HG03108 (cell line): ENCODE results near the gene SLC44A1.
"Not testable (repeated sequence)": the region's sequence is repeated elsewhere in the genome, so short reads cannot be mapped to it uniquely, and the experiment has no call there.

Source experiments
- ATAC-seq: cut with Tn5 transposase; IDR thresholded peaks from one replicate; pipeline ENCODE4 v1.9.1; 2021; ENCODE audit warnings: moderate library complexity; ENCODE audit not compliant: unreplicated experiment

Gene SLC44A1

GRCh38 chr9:105242062-105242461 is 2.4 kb upstream of the SLC44A1 start:
- no peak for ATAC-seq

- no peak for ATAC-seq
Observed at GRCh38 chr9:105242557-105242956, 1.9 kb upstream of the SLC44A1 start.

- no peak for ATAC-seq
Observed at GRCh38 chr9:105243015-105243686, 1.3 kb upstream of the SLC44A1 start.

- peak; percentile 38 for ATAC-seq
Observed at GRCh38 chr9:105244734-105245028, 230 bp downstream of the SLC44A1 start.

- ATAC-seq = peak; percentile 22
Observed at GRCh38 chr9:105245029-105245890, 809 bp downstream of the SLC44A1 start.

GRCh38 chr9:105245891-105246161 is 1.4 kb downstream of the SLC44A1 start:
- no peak for ATAC-seq

GRCh38 chr9:105246656-105247173 is 2.3 kb downstream of the SLC44A1 start:
- no peak for ATAC-seq

GRCh38 chr9:105248691-105249090 is 4.2 kb downstream of the SLC44A1 start:
- no peak for ATAC-seq

- no peak for ATAC-seq
Observed at GRCh38 chr9:105251133-105251532, 6.7 kb downstream of the SLC44A1 start.

- ATAC-seq = no peak
Observed at GRCh38 chr9:105251733-105252404, 7.4 kb downstream of the SLC44A1 start.

- ATAC-seq = no peak
Observed at GRCh38 chr9:105252405-105252756, 7.9 kb downstream of the SLC44A1 start.

GRCh38 chr9:105254226-105254625 is 9.8 kb downstream of the SLC44A1 start:
- ATAC-seq = no peak

GRCh38 chr9:105255421-105255820 is 11.0 kb downstream of the SLC44A1 start:
- ATAC-seq = no peak

GRCh38 chr9:105256569-105256968 is 12.1 kb downstream of the SLC44A1 start:
- ATAC-seq = not testable (repeated sequence)

GRCh38 chr9:105257809-105258208 is 13.4 kb downstream of the SLC44A1 start:
- ATAC-seq = no peak

GRCh38 chr9:105258225-105258737 is 13.8 kb downstream of the SLC44A1 start:
- no peak for ATAC-seq

- ATAC-seq = no peak
Observed at GRCh38 chr9:105259274-105259673, 14.8 kb downstream of the SLC44A1 start.

GRCh38 chr9:105259731-105260612 is 15.5 kb downstream of the SLC44A1 start:
- no peak for ATAC-seq

- ATAC-seq = no peak
Observed at GRCh38 chr9:105262497-105262896, 18.0 kb downstream of the SLC44A1 start.

- no peak for ATAC-seq
Observed at GRCh38 chr9:105264380-105264779, 19.9 kb downstream of the SLC44A1 start.

GRCh38 chr9:105268254-105268653 is 23.8 kb downstream of the SLC44A1 start:
- ATAC-seq = not testable (repeated sequence)
